Stimulated activated CD8-positive, alpha-beta memory T cell treated with anti-CD3 and anti-CD28 coated beads, Interleukin-12 subunit alpha, Interleukin-12 subunit beta, amount 100 ng/mL, for 1 hour (primary cell): Measurements from ENCODE around the gene ZNF668.
"Not testable (repeated sequence)": the region's sequence is repeated elsewhere in the genome, so short reads cannot be mapped to it uniquely, and the experiment has no call there.

ENCODE experiments used
- DNase-seq: peaks from one replicate; pipeline ENCODE4 v3.0.0-alpha.2; 2020; ENCODE audit warnings: low read depth

Gene ZNF668

GRCh38 chr16:31055613-31056012, 18.4 kb downstream of the ZNF668 start:
- DNase-seq = no peak

- no peak for DNase-seq
Observed at GRCh38 chr16:31052114-31052513, 21.9 kb downstream of the ZNF668 start.

GRCh38 chr16:31050280-31051030, 23.6 kb downstream of the ZNF668 start:
- no peak for DNase-seq

- no peak for DNase-seq
Observed at GRCh38 chr16:31043898-31044481, 30.1 kb downstream of the ZNF668 start.

- no peak for DNase-seq
Observed at GRCh38 chr16:31043352-31043751, 30.7 kb downstream of the ZNF668 start.

GRCh38 chr16:31042866-31043265, 31.2 kb downstream of the ZNF668 start:
- no peak for DNase-seq

- no peak for DNase-seq
Observed at GRCh38 chr16:31038993-31039392, 35.0 kb downstream of the ZNF668 start.

GRCh38 chr16:31036691-31037090, 37.3 kb downstream of the ZNF668 start:
- no peak for DNase-seq

GRCh38 chr16:31033709-31034492, 40.1 kb downstream of the ZNF668 start:
- DNase-seq = peak; percentile 80

- DNase-seq = peak; percentile 98
Observed at GRCh38 chr16:31032736-31033708, 41.0 kb downstream of the ZNF668 start, which contains the start of gene STX4. TSS of gene STX4 (plus strand) at chr16:31033558. CDS start at chr16:31033806, 248 bp downstream.

- DNase-seq = no peak
Observed at GRCh38 chr16:31031276-31031675, 42.8 kb downstream of the ZNF668 start.

GRCh38 chr16:31029272-31029671, 44.8 kb downstream of the ZNF668 start:
- DNase-seq = no peak

- no peak for DNase-seq
Observed at GRCh38 chr16:31025339-31025738, 48.7 kb downstream of the ZNF668 start.

GRCh38 chr16:31023627-31024226, 50.3 kb downstream of the ZNF668 start:
- DNase-seq = no peak

- DNase-seq = no peak
Observed at GRCh38 chr16:31023252-31023602, 50.8 kb downstream of the ZNF668 start.

GRCh38 chr16:31022544-31023251, 51.3 kb downstream of the ZNF668 start:
- no peak for DNase-seq

- no peak for DNase-seq
Observed at GRCh38 chr16:31020536-31020935, 53.5 kb downstream of the ZNF668 start.

GRCh38 chr16:31017756-31018155, 56.3 kb downstream of the ZNF668 start:
- DNase-seq = not testable (repeated sequence)

- no peak for DNase-seq
Observed at GRCh38 chr16:31016018-31016417, 58.0 kb downstream of the ZNF668 start.

- not testable (repeated sequence) for DNase-seq
Observed at GRCh38 chr16:31013292-31013691, 60.7 kb downstream of the ZNF668 start.

- DNase-seq = not testable (repeated sequence)
Observed at GRCh38 chr16:31011815-31012214, 62.2 kb downstream of the ZNF668 start.
